ENCODE measurements around the gene PDHA1.

DNA sequence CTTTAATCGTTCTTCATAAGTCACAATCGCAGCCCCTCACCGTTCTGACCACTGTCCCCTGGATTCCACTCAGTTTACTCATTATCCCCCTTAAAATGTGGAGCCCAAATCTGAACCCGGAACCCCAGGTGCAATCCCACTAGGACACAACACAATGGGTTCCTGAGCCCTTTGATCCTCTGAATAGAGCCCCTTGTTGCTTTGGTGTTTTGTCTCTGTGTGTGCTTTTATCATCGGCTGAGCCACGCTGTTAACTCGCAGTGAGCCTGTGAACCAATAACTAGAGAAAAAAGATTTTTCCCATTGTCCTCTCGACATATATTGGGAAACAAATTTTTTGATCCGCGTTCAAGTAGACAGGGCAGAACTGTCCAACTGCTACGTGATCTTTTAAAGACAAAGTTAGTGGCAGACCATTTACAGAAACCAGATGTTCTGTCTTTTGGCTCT, 617 bp upstream of the PDHA1 start:
- no peak for TF ChIP-seq RFX5 (IDR thresholded peaks at IDR 0.05; ENCODE audit: low read length)
- no peak for TF ChIP-seq GATA2 (CRISPR knock-in tag; IDR thresholded peaks at IDR 0.05)
- no peak for TF ChIP-seq RCOR1 (IDR thresholded peaks at IDR 0.05; ENCODE audit: low read length)
- TF ChIP-seq POLR2AphosphoS5 (IDR thresholded peaks at IDR 0.05; ENCODE audit: low read depth, low read length), result no peak
- TF ChIP-seq RAD21 (IDR thresholded peaks at IDR 0.05; ENCODE audit: low read length), result no peak
- TF ChIP-seq, protein P1, sequence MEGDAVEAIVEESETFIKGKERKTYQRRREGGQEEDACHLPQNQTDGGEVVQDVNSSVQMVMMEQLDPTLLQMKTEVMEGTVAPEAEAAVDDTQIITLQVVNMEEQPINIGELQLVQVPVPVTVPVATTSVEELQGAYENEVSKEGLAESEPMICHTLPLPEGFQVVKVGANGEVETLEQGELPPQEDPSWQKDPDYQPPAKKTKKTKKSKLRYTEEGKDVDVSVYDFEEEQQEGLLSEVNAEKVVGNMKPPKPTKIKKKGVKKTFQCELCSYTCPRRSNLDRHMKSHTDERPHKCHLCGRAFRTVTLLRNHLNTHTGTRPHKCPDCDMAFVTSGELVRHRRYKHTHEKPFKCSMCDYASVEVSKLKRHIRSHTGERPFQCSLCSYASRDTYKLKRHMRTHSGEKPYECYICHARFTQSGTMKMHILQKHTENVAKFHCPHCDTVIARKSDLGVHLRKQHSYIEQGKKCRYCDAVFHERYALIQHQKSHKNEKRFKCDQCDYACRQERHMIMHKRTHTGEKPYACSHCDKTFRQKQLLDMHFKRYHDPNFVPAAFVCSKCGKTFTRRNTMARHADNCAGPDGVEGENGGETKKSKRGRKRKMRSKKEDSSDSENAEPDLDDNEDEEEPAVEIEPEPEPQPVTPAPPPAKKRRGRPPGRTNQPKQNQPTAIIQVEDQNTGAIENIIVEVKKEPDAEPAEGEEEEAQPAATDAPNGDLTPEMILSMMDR (IDR thresholded peaks at IDR 0.05), result no peak
- no peak for TF ChIP-seq TAF1 (IDR thresholded peaks at IDR 0.05; ENCODE audit: borderline replicate concordance, low read depth, low read length)
- TF ChIP-seq YY1 (IDR thresholded peaks at IDR 0.05; ENCODE audit: low read depth), result no peak

Measured in SK-N-SH (cell line).